Medulla oblongata (tissue), 1 donor: Measurements from ENCODE around the gene RNLS.

Source experiments
- DNase-seq: peaks from one replicate; pipeline ENCODE4 v3.0.0-alpha.2; 2015; ENCODE audit errors: extremely low spot score

The RNLS gene

GRCh38 chr10:88477343-88478085, 105.6 kb downstream of the RNLS start:
- no peak for DNase-seq

- DNase-seq, result no peak
Observed at GRCh38 chr10:88474884-88475844, 108.0 kb downstream of the RNLS start.

- no peak for DNase-seq
Observed at GRCh38 chr10:88473989-88474883, 108.9 kb downstream of the RNLS start.

GRCh38 chr10:88472540-88472939, 110.6 kb downstream of the RNLS start:
- no peak for DNase-seq

- no peak for DNase-seq
Observed at GRCh38 chr10:88471899-88472298, 111.2 kb downstream of the RNLS start.

- DNase-seq, result no peak
Observed at GRCh38 chr10:88467835-88468485, 115.2 kb downstream of the RNLS start.

- DNase-seq, result no peak
Observed at GRCh38 chr10:88466786-88467185, 116.3 kb downstream of the RNLS start.

- DNase-seq, result no peak
Observed at GRCh38 chr10:88465765-88466164, 117.4 kb downstream of the RNLS start.

GRCh38 chr10:88463811-88464210, 119.3 kb downstream of the RNLS start:
- no peak for DNase-seq

- no peak for DNase-seq
Observed at GRCh38 chr10:88461426-88461825, 121.7 kb downstream of the RNLS start.

GRCh38 chr10:88459530-88459929, 123.6 kb downstream of the RNLS start:
- DNase-seq, result peak; percentile 4

- DNase-seq, result no peak
Observed at GRCh38 chr10:88458209-88458608, 124.9 kb downstream of the RNLS start.

GRCh38 chr10:88457660-88458059, 125.5 kb downstream of the RNLS start:
- DNase-seq, result no peak

GRCh38 chr10:88456730-88457129, 126.4 kb downstream of the RNLS start:
- DNase-seq, result no peak

GRCh38 chr10:88455831-88456230, 127.3 kb downstream of the RNLS start:
- no peak for DNase-seq

GRCh38 chr10:88450201-88450600, 132.9 kb downstream of the RNLS start:
- DNase-seq, result no peak

GRCh38 chr10:88442716-88443115, 140.4 kb downstream of the RNLS start:
- DNase-seq, result no peak

- DNase-seq, result no peak
Observed at GRCh38 chr10:88440541-88440940, 142.6 kb downstream of the RNLS start.

- DNase-seq, result no peak
Observed at GRCh38 chr10:88439932-88440331, 143.2 kb downstream of the RNLS start.

GRCh38 chr10:88437411-88437810, 145.7 kb downstream of the RNLS start:
- DNase-seq, result no peak

- no peak for DNase-seq
Observed at GRCh38 chr10:88433565-88434186, 149.4 kb downstream of the RNLS start.
